Nephron progenitor cell (in vitro differentiated cells): ENCODE measurements around the gene MKRN2.

Source experiments
- DNase-seq: peaks from one replicate; pipeline ENCODE4 v3.0.0; 2021
- H3K27ac Mint-ChIP-seq: 2 replicates; pipeline ENCODE4 v1.8.0; 2021; ENCODE audit warnings: mild to moderate bottlenecking, moderate library complexity, mixed read lengths
- H3K27me3 Mint-ChIP-seq: 2 replicates; pipeline ENCODE4 v1.8.0; 2021; ENCODE audit warnings: mild to moderate bottlenecking, low read depth, mixed read lengths; ENCODE audit not compliant: poor library complexity
- H3K36me3 Mint-ChIP-seq: 2 replicates; pipeline ENCODE4 v1.8.0; 2021; ENCODE audit warnings: low read depth, mixed read lengths
- H3K4me1 Mint-ChIP-seq: 2 replicates; pipeline ENCODE4 v1.8.0; 2021; ENCODE audit warnings: mixed read lengths
- H3K4me3 Mint-ChIP-seq: 2 replicates; pipeline ENCODE4 v1.8.0; 2021; ENCODE audit warnings: mild to moderate bottlenecking, moderate library complexity, mixed read lengths
- H3K9me3 Mint-ChIP-seq: 2 replicates; pipeline ENCODE4 v1.8.0; 2021; ENCODE audit warnings: mild to moderate bottlenecking, moderate library complexity, mixed read lengths
- CTCF ChIP-seq: fragments of 200-600 bp; sonication (generic); IDR thresholded peaks from 2 replicates; pipeline ENCODE4 v1.5.0; 2021; ENCODE audit warnings: antibody characterized with exemption

The MKRN2 gene

GRCh38 chr3:12513694-12514446, 43.0 kb upstream of the MKRN2 start:
- no peak for TF ChIP-seq CTCF
- Mint-ChIP-seq H3K36me3 (peaks cover 40% of the 10 kb centered on the region), H3K4me1 (peaks cover 35% of the 10 kb centered on the region), H3K27me3 (peaks cover 2% of the 10 kb centered on the region), H3K27ac (no peak overlapping the region), H3K9me3 (no peaks in the 10 kb centered on the region), H3K4me3 (no peak overlapping the region)
- DNase-seq: no peak

GRCh38 chr3:12515631-12516030, 41.3 kb upstream of the MKRN2 start:
- Mint-ChIP-seq H3K27ac (no peak overlapping the region), H3K4me1 (peaks cover 37% of the 10 kb centered on the region), H3K36me3 (peaks cover 50% of the 10 kb centered on the region), H3K9me3 (no peaks in the 10 kb centered on the region), H3K27me3 (no peaks in the 10 kb centered on the region), H3K4me3 (no peak overlapping the region)
- no peak for TF ChIP-seq CTCF
- DNase-seq: no peak

GRCh38 chr3:12516873-12517272, 40.0 kb upstream of the MKRN2 start:
- Mint-ChIP-seq H3K9me3 (peaks cover 4% of the 10 kb centered on the region), H3K4me1 (peaks cover 36% of the 10 kb centered on the region), H3K27ac (no peak overlapping the region), H3K27me3 (no peaks in the 10 kb centered on the region), H3K36me3 (peaks cover 60% of the 10 kb centered on the region), H3K4me3 (no peak overlapping the region)
- no peak for DNase-seq
- TF ChIP-seq CTCF: no peak

- peak overlapping the region; percentile 64 for H3K27ac Mint-ChIP-seq
- H3K27me3 Mint-ChIP-seq: no peaks in the 10 kb centered on the region
- no peak for TF ChIP-seq CTCF
- no peak overlapping the region for H3K4me3 Mint-ChIP-seq
- H3K36me3 Mint-ChIP-seq: peaks cover 68% of the 10 kb centered on the region
- peaks cover 36% of the 10 kb centered on the region for H3K4me1 Mint-ChIP-seq
- DNase-seq: peak; percentile 22
- peaks cover 4% of the 10 kb centered on the region for H3K9me3 Mint-ChIP-seq
Observed at GRCh38 chr3:12518261-12519028, 38.4 kb upstream of the MKRN2 start.

- TF ChIP-seq CTCF: no peak
- no peak overlapping the region for H3K4me3 Mint-ChIP-seq
- peaks cover 68% of the 10 kb centered on the region for H3K36me3 Mint-ChIP-seq
Observed at GRCh38 chr3:12521010-12521409, 35.9 kb upstream of the MKRN2 start.

More at GRCh38 chr3:12521010-12521409, 35.9 kb upstream of the MKRN2 start:
- H3K9me3 Mint-ChIP-seq: peaks cover 4% of the 10 kb centered on the region
- DNase-seq: no peak
- no peaks in the 10 kb centered on the region for H3K27me3 Mint-ChIP-seq
- peaks cover 23% of the 10 kb centered on the region for H3K4me1 Mint-ChIP-seq
- no peak overlapping the region for H3K27ac Mint-ChIP-seq
